A549 (cell line): Measurements from ENCODE around the gene PTTG1IP. TPM values are rescaled to one million over a fixed set of nuclear protein-coding genes. Genes with fewer than 3 reads are reported as not detected.

ENCODE experiments used
- ATAC-seq, 2 experiments: fragments of 200-7000 bp in 1 of 2; fragments of >200 bp in 1 of 2; cut with Nextera tagmentation in 1 of 2; cut with Tn5 transposase in 1 of 2; 3 replicates each; pipeline versions ENCODE4 v1.8.0 to v1.9.1; 2018 to 2020; ENCODE audit warnings: mild to moderate bottlenecking in 1 of 2, moderate library complexity in 1 of 2
- CTCF ChIA-PET: fragments of 300-600 bp; sonication (Branson Sonifier 250); formaldehyde crosslinking; extraction: SDS; loops from one replicate; lab custom pipeline; 2021; ENCODE audit warnings: antibody characterized with exemption, inconsistent platforms; lab: Yijun Ruan, JAX
- POLR2A ChIA-PET: fragments of 350-600 bp; formaldehyde crosslinking; extraction: SDS; loops from one replicate; lab custom pipeline; 2021; ENCODE audit warnings: antibody characterized with exemption, inconsistent platforms; lab: Yijun Ruan, JAX
- DNase-seq, 2 experiments: peaks; one replicate each; pipeline versions ENCODE4 v3.0.0 to v3.0.0-alpha.2; 2011 to 2016; ENCODE audit warnings: low read depth in 1 of 2, low spot score in 1 of 2
- FAIRE-seq: peaks from 2 replicates; lab custom pipeline; 2011; peaks lifted over from hg19 to GRCh38; lab: Jason Lieb, UNC
- H3K27ac ChIP-seq, 2 experiments: fragments of >200 bp; sonication (Bioruptor Twin); formaldehyde crosslinking; 3 replicates each; pipeline ENCODE4 v1.5.1; 2016 to 2017
- H3K4me1 ChIP-seq: fragments of >200 bp; sonication (Bioruptor Twin); formaldehyde crosslinking; 3 replicates; pipeline ENCODE4 v1.6.1; 2016
- H3K4me2 ChIP-seq: fragments of >200 bp; sonication (Bioruptor Twin); formaldehyde crosslinking; 3 replicates; pipeline ENCODE4 v1.6.1; 2016
- H3K4me3 ChIP-seq: fragments of >200 bp; sonication (Bioruptor Twin); formaldehyde crosslinking; 3 replicates; pipeline ENCODE4 v1.5.1; 2016
- H3K9me3 ChIP-seq: fragments of >200 bp; sonication (Bioruptor Twin); formaldehyde crosslinking; 3 replicates; pipeline ENCODE4 v1.6.1; 2016
- CHD4 ChIP-seq: fragments of 200-600 bp; sonication (generic); IDR thresholded peaks from 2 replicates; pipeline ENCODE4 v1.6.1; 2016; ENCODE audit warnings: antibody characterized with exemption, mild to moderate bottlenecking, borderline replicate concordance
- EHF ChIP-seq: fragments of 250-450 bp; sonication (Bioruptor Pico); IDR thresholded peaks from 2 replicates; pipeline ENCODE4 v1.5.0; 2020; ENCODE audit warnings: mild to moderate bottlenecking
- EHMT2 ChIP-seq: fragments of 200-600 bp; sonication (generic); IDR thresholded peaks from 2 replicates; pipeline ENCODE4 v1.6.1; 2016; ENCODE audit warnings: antibody characterized with exemption, low read depth, mild to moderate bottlenecking, moderate library complexity
- EP300 ChIP-seq, 2 experiments: fragments of >200 bp; sonication (Bioruptor Twin); formaldehyde crosslinking; IDR thresholded peaks; 2 replicates in 1 of 2; 3 replicates in 1 of 2; pipeline ENCODE4 v1.6.1; 2016 to 2017
- FOSL2 ChIP-seq, 2 experiments: fragments of 450-650 bp in 1 of 2; fragments of >200 bp in 1 of 2; sonication (Bioruptor Twin) in 1 of 2; formaldehyde crosslinking; IDR thresholded peaks; 2 replicates each; pipeline versions ENCODE4 v1.5.0 to v1.6.1; 2016 to 2020; ENCODE audit warnings: mild to moderate bottlenecking in 1 of 2, moderate library complexity in 1 of 2
- HDAC2 ChIP-seq: fragments of 200-600 bp; sonication (generic); IDR thresholded peaks from 2 replicates; pipeline ENCODE4 v1.6.1; 2016
- HEYL ChIP-seq: fragments of 250-450 bp; sonication (Bioruptor Pico); IDR thresholded peaks from 2 replicates; pipeline ENCODE4 v1.8.0; 2021; ENCODE audit warnings: mild to moderate bottlenecking, moderate library complexity
- JUN ChIP-seq, 2 experiments: fragments of >200 bp; sonication (Bioruptor Twin); formaldehyde crosslinking; IDR thresholded peaks; 2 replicates in 1 of 2; 3 replicates in 1 of 2; pipeline ENCODE4 v1.6.1; 2016 to 2017
- MAFK ChIP-seq: fragments of 450-650 bp; IDR thresholded peaks from 2 replicates; pipeline ENCODE4 v1.6.1; 2014; ENCODE audit not compliant: partially characterized antibody
- MAZ ChIP-seq: fragments of 150-350 bp; IDR thresholded peaks from 2 replicates; pipeline ENCODE4 v1.6.1; 2014; ENCODE audit warnings: antibody characterized with exemption, low read depth, low read length, borderline replicate concordance
- MYC ChIP-seq: IDR thresholded peaks from 2 replicates; pipeline ENCODE4 v1.6.1; 2012; ENCODE audit warnings: mild to moderate bottlenecking, inconsistent platforms, low read length, improper control_type of control experiment, borderline replicate concordance
- POLR2A ChIP-seq: IDR thresholded peaks from 2 replicates; pipeline ENCODE4 v1.6.1; 2012; ENCODE audit warnings: mild to moderate bottlenecking, low read length
- RFX5 ChIP-seq: fragments of 450-650 bp; IDR thresholded peaks from 2 replicates; pipeline ENCODE4 v1.7.1; 2014; ENCODE audit warnings: antibody characterized with exemption, mild to moderate bottlenecking, moderate library complexity
- RNF2 ChIP-seq: fragments of 200-600 bp; sonication (generic); IDR thresholded peaks from 2 replicates; pipeline ENCODE4 v1.6.1; 2016; ENCODE audit warnings: low read depth, mild to moderate bottlenecking, antibody characterized with exemption, moderate library complexity, borderline replicate concordance
- ZFP36 ChIP-seq: fragments of 450-650 bp; IDR thresholded peaks from 2 replicates; pipeline ENCODE4 v1.6.1; 2014; ENCODE audit warnings: borderline replicate concordance; ENCODE audit not compliant: partially characterized antibody
- ZNF302 ChIP-seq: fragments of 250-450 bp; sonication (Bioruptor Pico); IDR thresholded peaks from 2 replicates; pipeline ENCODE4 v1.9.0; 2021; ENCODE audit warnings: inconsistent platforms, mild to moderate bottlenecking, moderate library complexity
- WGBS: methylation state at CpG from one replicate; pipeline ENCODE4 v1.1.6; 2017; ENCODE audit errors: missing lambda C conversion rate; 5-methylcytosine and 5-hydroxymethylcytosine counted together
- polyA plus RNA-seq, 4 experiments: library from polyadenylated mRNA; depleted of rRNA in 3 of 4; stranded (reverse); fragments of >200 nt; fragmentation: RNase III in 1 of 4; extraction: RNeasy Plus Mini Kit Qiagen cat#74134 plus additional on column Dnase treatment in 1 of 4; gene quantifications; 2 replicates in 3 of 4; 3 replicates in 1 of 4; pipeline ENCODE4 v1.2.3, GENCODE V29; 2011 to 2017
- TF ChIP-seq, protein P1 (sequence below): fragments of 200-600 bp; sonication (generic); IDR thresholded peaks from 2 replicates; pipeline ENCODE4 v1.6.1; 2016; ENCODE audit warnings: antibody characterized with exemption, mild to moderate bottlenecking, moderate library complexity
- TF ChIP-seq, protein P2 (sequence below): fragments of 150-350 bp; IDR thresholded peaks from 2 replicates; pipeline ENCODE4 v1.6.1; 2014; ENCODE audit warnings: low read depth, mild to moderate bottlenecking, low read length
- TF ChIP-seq, protein P3 (sequence below): fragments of >200 bp; sonication (Bioruptor Twin); formaldehyde crosslinking; IDR thresholded peaks from 2 replicates; pipeline ENCODE4 v1.6.1; 2016
- TF ChIP-seq, protein P4 (sequence below): fragments of >200 bp; sonication (Bioruptor Twin); formaldehyde crosslinking; IDR thresholded peaks from 3 replicates; pipeline ENCODE4 v1.5.1; 2016

The PTTG1IP gene
- polyA plus RNA-seq, 2 of the 4 experiments (the other 2 are of a cell fraction), result 98.7 to 99.4 TPM

DNA sequence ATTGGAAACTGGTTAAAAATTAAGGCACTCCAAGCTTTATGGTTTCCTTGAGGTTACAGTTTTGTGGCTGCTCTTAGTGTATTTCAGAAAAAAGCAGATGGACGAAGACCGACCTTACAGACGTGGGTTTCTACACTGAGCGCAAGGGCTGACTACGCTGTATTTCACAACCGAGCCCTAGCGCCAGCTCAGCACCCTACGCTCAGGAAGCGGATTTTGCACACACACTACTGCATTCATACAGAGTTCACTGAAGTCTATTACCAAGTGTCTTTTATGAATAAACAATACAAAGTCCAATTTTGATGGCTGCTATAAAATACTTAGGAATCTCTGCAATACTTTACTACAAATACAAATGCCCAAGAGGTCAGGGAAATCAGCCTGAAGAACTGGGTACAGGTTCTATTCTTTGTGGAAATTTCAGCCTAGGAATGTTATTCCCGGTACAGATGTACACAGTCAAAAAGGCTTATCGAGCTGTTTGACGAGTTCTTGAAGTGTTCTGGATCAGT lies 23.8 kb downstream of the PTTG1IP start (continued):
- TF ChIP-seq, protein P1, sequence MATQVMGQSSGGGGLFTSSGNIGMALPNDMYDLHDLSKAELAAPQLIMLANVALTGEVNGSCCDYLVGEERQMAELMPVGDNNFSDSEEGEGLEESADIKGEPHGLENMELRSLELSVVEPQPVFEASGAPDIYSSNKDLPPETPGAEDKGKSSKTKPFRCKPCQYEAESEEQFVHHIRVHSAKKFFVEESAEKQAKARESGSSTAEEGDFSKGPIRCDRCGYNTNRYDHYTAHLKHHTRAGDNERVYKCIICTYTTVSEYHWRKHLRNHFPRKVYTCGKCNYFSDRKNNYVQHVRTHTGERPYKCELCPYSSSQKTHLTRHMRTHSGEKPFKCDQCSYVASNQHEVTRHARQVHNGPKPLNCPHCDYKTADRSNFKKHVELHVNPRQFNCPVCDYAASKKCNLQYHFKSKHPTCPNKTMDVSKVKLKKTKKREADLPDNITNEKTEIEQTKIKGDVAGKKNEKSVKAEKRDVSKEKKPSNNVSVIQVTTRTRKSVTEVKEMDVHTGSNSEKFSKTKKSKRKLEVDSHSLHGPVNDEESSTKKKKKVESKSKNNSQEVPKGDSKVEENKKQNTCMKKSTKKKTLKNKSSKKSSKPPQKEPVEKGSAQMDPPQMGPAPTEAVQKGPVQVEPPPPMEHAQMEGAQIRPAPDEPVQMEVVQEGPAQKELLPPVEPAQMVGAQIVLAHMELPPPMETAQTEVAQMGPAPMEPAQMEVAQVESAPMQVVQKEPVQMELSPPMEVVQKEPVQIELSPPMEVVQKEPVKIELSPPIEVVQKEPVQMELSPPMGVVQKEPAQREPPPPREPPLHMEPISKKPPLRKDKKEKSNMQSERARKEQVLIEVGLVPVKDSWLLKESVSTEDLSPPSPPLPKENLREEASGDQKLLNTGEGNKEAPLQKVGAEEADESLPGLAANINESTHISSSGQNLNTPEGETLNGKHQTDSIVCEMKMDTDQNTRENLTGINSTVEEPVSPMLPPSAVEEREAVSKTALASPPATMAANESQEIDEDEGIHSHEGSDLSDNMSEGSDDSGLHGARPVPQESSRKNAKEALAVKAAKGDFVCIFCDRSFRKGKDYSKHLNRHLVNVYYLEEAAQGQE, result no peak
- TF ChIP-seq, protein P2, sequence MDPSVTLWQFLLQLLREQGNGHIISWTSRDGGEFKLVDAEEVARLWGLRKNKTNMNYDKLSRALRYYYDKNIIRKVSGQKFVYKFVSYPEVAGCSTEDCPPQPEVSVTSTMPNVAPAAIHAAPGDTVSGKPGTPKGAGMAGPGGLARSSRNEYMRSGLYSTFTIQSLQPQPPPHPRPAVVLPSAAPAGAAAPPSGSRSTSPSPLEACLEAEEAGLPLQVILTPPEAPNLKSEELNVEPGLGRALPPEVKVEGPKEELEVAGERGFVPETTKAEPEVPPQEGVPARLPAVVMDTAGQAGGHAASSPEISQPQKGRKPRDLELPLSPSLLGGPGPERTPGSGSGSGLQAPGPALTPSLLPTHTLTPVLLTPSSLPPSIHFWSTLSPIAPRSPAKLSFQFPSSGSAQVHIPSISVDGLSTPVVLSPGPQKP, result no peak
- TF ChIP-seq HEYL (CRISPR knock-in tag) (no peak), ZFP36 (no peak), FOSL2 (IDR thresholded peaks at IDR 0.05) (no peak), FOSL2 (CRISPR knock-in tag; IDR thresholded peaks at IDR 0.05) (no peak), POLR2A (no peak), HDAC2 (no peak), EP300 (IDR thresholded peaks at IDR 0.05) (no peak), ZNF302 (CRISPR knock-in tag) (no peak), EHF (CRISPR knock-in tag) (no peak), MYC (no peak), MAFK (no peak), EHMT2 (no peak)
- TF ChIP-seq, protein P3, sequence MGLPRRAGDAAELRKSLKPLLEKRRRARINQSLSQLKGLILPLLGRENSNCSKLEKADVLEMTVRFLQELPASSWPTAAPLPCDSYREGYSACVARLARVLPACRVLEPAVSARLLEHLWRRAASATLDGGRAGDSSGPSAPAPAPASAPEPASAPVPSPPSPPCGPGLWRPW, result no peak

DNA sequence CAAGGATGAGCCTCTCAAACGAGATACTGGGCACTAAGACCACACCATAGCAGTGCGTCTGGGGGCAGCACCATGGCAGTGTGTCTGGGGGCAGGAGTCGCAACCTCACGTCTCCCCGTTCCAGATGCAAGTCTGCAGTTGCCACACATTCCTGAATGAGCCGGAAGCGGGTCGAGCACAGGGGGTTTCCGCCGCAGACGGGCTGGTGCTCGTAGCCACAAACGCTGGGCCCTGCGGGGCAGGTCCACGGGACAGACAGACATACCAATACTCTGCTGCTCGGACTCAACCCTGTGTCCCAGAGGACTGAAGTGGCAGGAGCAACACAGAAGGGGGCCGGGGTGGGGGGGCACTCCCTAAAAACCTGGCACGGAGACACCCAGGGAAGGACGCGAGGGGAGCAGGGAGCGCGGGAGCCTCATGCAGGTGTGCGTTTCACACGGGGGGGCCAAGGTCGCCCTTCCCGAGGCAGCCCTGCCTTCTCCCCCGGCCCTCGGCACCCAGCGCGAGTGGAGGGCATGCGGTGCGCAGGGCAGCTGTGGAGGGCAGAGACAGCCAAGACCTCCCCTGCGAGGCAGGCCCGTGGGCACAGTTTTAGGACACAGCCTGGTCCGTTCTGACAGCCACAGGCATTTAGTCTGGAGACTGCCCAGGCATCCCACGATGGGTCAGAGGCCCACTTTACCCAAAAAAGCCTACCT lies 24.5 kb downstream of the PTTG1IP start:
- Histone ChIP-seq H3K4me3 (no peak overlapping the region), H3K4me1 (peaks cover 12% of the 10 kb centered on the region), H3K4me2 (no peak overlapping the region), H3K27ac (no peak overlapping the region), H3K9me3 (no peaks in the 10 kb centered on the region)
- no peak for ATAC-seq
- WGBS, result 97% methylated on average over 20 of the region's 36 CpGs
- DNase-seq, result no peak
- ChIA-PET POLR2A (no interaction called here), CTCF (interaction anchor here (3.1 kb wide), 1 partner anchor 84 kb away, joined by 14 read pairs; no protein-coding TSS in a partner anchor)
- TF ChIP-seq RFX5 (no peak), RNF2 (no peak), ZFP36 (no peak), POLR2A (no peak), MAZ (no peak), CHD4 (no peak), JUN (IDR thresholded peaks at IDR 0.05) (no peak)
- TF ChIP-seq, protein P3, result no peak
- TF ChIP-seq, protein P4, sequence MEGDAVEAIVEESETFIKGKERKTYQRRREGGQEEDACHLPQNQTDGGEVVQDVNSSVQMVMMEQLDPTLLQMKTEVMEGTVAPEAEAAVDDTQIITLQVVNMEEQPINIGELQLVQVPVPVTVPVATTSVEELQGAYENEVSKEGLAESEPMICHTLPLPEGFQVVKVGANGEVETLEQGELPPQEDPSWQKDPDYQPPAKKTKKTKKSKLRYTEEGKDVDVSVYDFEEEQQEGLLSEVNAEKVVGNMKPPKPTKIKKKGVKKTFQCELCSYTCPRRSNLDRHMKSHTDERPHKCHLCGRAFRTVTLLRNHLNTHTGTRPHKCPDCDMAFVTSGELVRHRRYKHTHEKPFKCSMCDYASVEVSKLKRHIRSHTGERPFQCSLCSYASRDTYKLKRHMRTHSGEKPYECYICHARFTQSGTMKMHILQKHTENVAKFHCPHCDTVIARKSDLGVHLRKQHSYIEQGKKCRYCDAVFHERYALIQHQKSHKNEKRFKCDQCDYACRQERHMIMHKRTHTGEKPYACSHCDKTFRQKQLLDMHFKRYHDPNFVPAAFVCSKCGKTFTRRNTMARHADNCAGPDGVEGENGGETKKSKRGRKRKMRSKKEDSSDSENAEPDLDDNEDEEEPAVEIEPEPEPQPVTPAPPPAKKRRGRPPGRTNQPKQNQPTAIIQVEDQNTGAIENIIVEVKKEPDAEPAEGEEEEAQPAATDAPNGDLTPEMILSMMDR, result no peak
- TF ChIP-seq, protein P2, result no peak
- no peak for FAIRE-seq
